ENCODE data around the gene RBMS1. TPM values are rescaled to one million over a fixed set of nuclear protein-coding genes. Genes with fewer than 3 reads are reported as not detected.
A peak's percentile ranks its signal among the peaks of the same experiment; 100 is the strongest.

Gene RBMS1
- total RNA-seq, 1 donor from 2014 or later: 42.2 TPM

DNA sequence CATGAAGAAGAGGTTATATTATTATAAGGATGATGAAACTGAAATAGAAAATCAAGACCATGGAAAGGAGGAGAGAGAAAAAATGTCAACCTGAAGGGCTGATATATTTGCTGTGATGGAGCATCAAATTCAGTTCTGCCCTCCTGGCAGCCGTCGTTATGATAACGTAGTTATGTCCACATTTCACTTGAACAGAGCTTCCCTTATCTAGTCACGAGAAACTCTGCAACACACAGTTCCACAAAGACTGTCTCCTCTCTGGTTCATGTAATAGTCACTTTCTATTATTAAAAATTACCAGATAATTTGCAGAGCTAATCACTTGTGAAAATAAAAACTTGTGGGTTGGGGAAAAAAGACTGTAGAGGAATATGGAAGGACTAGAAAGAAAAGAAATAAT lies 19.5 kb upstream of the RBMS1 start:
- Mint-ChIP-seq H3K36me3 (ENCODE audit: low read depth) (no peaks in the 10 kb centered on the region), H3K4me1 (ENCODE audit: low read depth) (peaks cover 35% of the 10 kb centered on the region), H3K27me3 (ENCODE audit: low read depth) (peaks cover 16% of the 10 kb centered on the region), H3K4me3 (ENCODE audit: low read depth) (no peak overlapping the region), H3K27ac (no peak overlapping the region), H3K9me3 (no peaks in the 10 kb centered on the region)
- intact Hi-C loops (cut with micrococcal nuclease): no loop called here
- no peak for DNase-seq (ENCODE audit: low spot score)

- intact Hi-C loops (cut with micrococcal nuclease): no loop called here
- no peak for DNase-seq (ENCODE audit: low spot score)
- H3K27ac Mint-ChIP-seq: no peak overlapping the region
- H3K36me3 Mint-ChIP-seq (ENCODE audit: low read depth): no peaks in the 10 kb centered on the region
- no peak overlapping the region for H3K4me3 Mint-ChIP-seq (ENCODE audit: low read depth)
- peaks cover 16% of the 10 kb centered on the region for H3K27me3 Mint-ChIP-seq (ENCODE audit: low read depth)
- H3K4me1 Mint-ChIP-seq (ENCODE audit: low read depth): peaks cover 33% of the 10 kb centered on the region
- no peaks in the 10 kb centered on the region for H3K9me3 Mint-ChIP-seq
These were observed 18.9 kb upstream of the RBMS1 start for GRCh38 chr2:160512491-160512890.

GRCh38 chr2:160510617-160511016 lies 17.0 kb upstream of the RBMS1 start:
- Mint-ChIP-seq H3K27me3 (ENCODE audit: low read depth) (peaks cover 18% of the 10 kb centered on the region), H3K36me3 (ENCODE audit: low read depth) (no peaks in the 10 kb centered on the region), H3K9me3 (no peaks in the 10 kb centered on the region), H3K27ac (no peak overlapping the region), H3K4me1 (ENCODE audit: low read depth) (peaks cover 30% of the 10 kb centered on the region), H3K4me3 (ENCODE audit: low read depth) (no peak overlapping the region)
- no peak for DNase-seq (ENCODE audit: low spot score)
- intact Hi-C loops (cut with micrococcal nuclease): no loop called here

GRCh38 chr2:160509016-160509415 lies 15.4 kb upstream of the RBMS1 start:
- Mint-ChIP-seq H3K4me1 (ENCODE audit: low read depth) (peaks cover 24% of the 10 kb centered on the region), H3K36me3 (ENCODE audit: low read depth) (no peaks in the 10 kb centered on the region), H3K27ac (no peak overlapping the region), H3K4me3 (ENCODE audit: low read depth) (no peak overlapping the region), H3K9me3 (no peaks in the 10 kb centered on the region), H3K27me3 (ENCODE audit: low read depth) (peaks cover 17% of the 10 kb centered on the region)
- intact Hi-C loops (cut with micrococcal nuclease): loop anchor here (5.0 to 10.0 kb wide), 2 partner anchors 287 to 656 kb away; partner anchors contain the start of gene TANK
- no peak for DNase-seq (ENCODE audit: low spot score)

- no peaks in the 10 kb centered on the region for H3K36me3 Mint-ChIP-seq (ENCODE audit: low read depth)
- intact Hi-C loops (cut with micrococcal nuclease): loop anchor here (1.0 to 10.0 kb wide), 5 partner anchors 10 to 657 kb away; partner anchors contain the start of gene TANK
- peaks cover 22% of the 10 kb centered on the region for H3K27me3 Mint-ChIP-seq (ENCODE audit: low read depth)
- H3K4me1 Mint-ChIP-seq (ENCODE audit: low read depth): peaks cover 23% of the 10 kb centered on the region
- no peak overlapping the region for H3K4me3 Mint-ChIP-seq (ENCODE audit: low read depth)
- H3K9me3 Mint-ChIP-seq: no peaks in the 10 kb centered on the region
- H3K27ac Mint-ChIP-seq: no peak overlapping the region
- no peak for DNase-seq (ENCODE audit: low spot score)
These were observed 13.9 kb upstream of the RBMS1 start for GRCh38 chr2:160507464-160507863.

GRCh38 chr2:160507046-160507407 lies 13.4 kb upstream of the RBMS1 start:
- H3K27me3 Mint-ChIP-seq (ENCODE audit: low read depth): peaks cover 21% of the 10 kb centered on the region
- H3K9me3 Mint-ChIP-seq: no peaks in the 10 kb centered on the region
- intact Hi-C loops (cut with micrococcal nuclease): loop anchor here (1.0 to 10.0 kb wide), 5 partner anchors 10 to 658 kb away; partner anchors contain the start of gene TANK
- H3K4me1 Mint-ChIP-seq (ENCODE audit: low read depth): peaks cover 19% of the 10 kb centered on the region
- peak overlapping the region; percentile 69 for H3K27ac Mint-ChIP-seq
- no peaks in the 10 kb centered on the region for H3K36me3 Mint-ChIP-seq (ENCODE audit: low read depth)
- peak overlapping the region; percentile 30 for H3K4me3 Mint-ChIP-seq (ENCODE audit: low read depth)
- DNase-seq (ENCODE audit: low spot score): no peak

DNA sequence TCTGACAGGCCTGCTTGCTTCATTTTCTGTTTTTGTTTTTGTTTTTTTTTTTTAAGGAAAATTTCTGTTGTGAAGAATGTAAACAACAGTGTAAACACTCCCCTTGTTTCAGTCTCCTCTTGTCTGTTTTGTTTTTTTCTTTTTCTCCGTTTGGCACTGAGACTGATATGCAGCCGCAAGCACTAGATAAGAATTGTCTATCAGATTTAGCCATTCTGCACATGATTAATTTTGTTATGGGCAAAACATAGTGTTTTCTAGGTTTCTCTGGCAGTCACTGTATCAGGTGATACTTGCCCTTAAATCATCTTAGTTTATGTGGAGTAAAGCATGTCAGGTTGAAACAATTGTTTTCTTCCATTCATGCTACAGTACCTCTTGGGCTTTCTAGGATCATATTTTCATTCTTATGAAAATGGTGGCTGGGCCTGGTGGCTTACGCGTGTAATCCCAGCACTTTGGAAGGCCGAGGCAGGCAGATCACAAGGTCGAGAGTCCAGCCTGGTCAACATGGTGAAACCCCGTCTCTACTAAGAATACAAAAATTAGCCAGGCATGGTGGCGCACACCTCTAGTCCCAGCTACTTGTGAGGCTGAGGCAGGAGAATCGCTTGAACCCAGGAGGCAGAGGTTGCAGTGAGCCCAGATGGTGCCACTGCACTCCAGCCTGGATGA lies 12.9 kb upstream of the RBMS1 start:
- Mint-ChIP-seq H3K4me3 (ENCODE audit: low read depth) (peak overlapping the region; percentile 30), H3K27ac (peak overlapping the region; percentile 42), H3K36me3 (ENCODE audit: low read depth) (no peaks in the 10 kb centered on the region), H3K4me1 (ENCODE audit: low read depth) (peaks cover 21% of the 10 kb centered on the region), H3K9me3 (no peaks in the 10 kb centered on the region), H3K27me3 (ENCODE audit: low read depth) (peaks cover 22% of the 10 kb centered on the region)
- intact Hi-C loops (cut with micrococcal nuclease): loop anchor here (1.0 to 10.0 kb wide), 5 partner anchors 11 to 658 kb away; partner anchors contain the start of gene TANK
- DNase-seq (ENCODE audit: low spot score): no peak

- Mint-ChIP-seq H3K27me3 (ENCODE audit: low read depth) (peaks cover 18% of the 10 kb centered on the region), H3K4me1 (ENCODE audit: low read depth) (peaks cover 21% of the 10 kb centered on the region), H3K9me3 (no peaks in the 10 kb centered on the region), H3K4me3 (ENCODE audit: low read depth) (no peak overlapping the region), H3K36me3 (ENCODE audit: low read depth) (no peaks in the 10 kb centered on the region), H3K27ac (no peak overlapping the region)
- no peak for DNase-seq (ENCODE audit: low spot score)
- intact Hi-C loops (cut with micrococcal nuclease): loop anchor here (5.0 to 10.0 kb wide), 2 partner anchors 283 to 660 kb away; partner anchors contain the start of gene TANK
These were observed 11.6 kb upstream of the RBMS1 start for GRCh38 chr2:160505256-160505655.

DNA sequence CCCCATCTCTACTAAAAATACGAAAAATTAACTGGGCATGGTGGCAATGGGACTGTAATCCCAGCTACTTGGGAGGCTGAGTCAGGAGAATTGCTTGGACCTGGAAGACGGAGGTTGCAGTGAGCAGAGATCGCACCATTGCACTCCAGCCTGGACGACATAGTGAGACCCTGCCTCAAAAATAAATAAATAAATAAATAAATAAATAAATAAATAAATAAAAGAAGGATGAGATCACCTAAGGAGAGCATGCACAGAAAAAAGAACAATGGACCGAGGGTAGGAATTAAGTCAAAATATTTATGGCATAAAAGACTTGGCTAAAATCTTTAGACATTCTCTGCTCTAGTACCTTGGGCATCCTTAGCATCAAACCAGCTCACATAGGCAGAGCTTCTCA lies 8.9 kb upstream of the RBMS1 start:
- H3K36me3 Mint-ChIP-seq (ENCODE audit: low read depth): no peaks in the 10 kb centered on the region
- H3K27ac Mint-ChIP-seq: no peak overlapping the region
- H3K9me3 Mint-ChIP-seq: no peaks in the 10 kb centered on the region
- H3K4me1 Mint-ChIP-seq (ENCODE audit: low read depth): peaks cover 18% of the 10 kb centered on the region
- intact Hi-C loops (cut with micrococcal nuclease): loop anchor here (10.0 kb wide), 1 partner anchor 662 kb away; the partner anchor contains the start of gene TANK
- no peak for DNase-seq (ENCODE audit: low spot score)
- peaks cover 27% of the 10 kb centered on the region for H3K27me3 Mint-ChIP-seq (ENCODE audit: low read depth)
- no peak overlapping the region for H3K4me3 Mint-ChIP-seq (ENCODE audit: low read depth)

GRCh38 chr2:160501370-160501769 lies 7.8 kb upstream of the RBMS1 start:
- intact Hi-C loops (cut with micrococcal nuclease): loop anchor here (10.0 kb wide), 1 partner anchor 663 kb away; the partner anchor contains the start of gene TANK
- DNase-seq (ENCODE audit: low spot score): no peak

DNA sequence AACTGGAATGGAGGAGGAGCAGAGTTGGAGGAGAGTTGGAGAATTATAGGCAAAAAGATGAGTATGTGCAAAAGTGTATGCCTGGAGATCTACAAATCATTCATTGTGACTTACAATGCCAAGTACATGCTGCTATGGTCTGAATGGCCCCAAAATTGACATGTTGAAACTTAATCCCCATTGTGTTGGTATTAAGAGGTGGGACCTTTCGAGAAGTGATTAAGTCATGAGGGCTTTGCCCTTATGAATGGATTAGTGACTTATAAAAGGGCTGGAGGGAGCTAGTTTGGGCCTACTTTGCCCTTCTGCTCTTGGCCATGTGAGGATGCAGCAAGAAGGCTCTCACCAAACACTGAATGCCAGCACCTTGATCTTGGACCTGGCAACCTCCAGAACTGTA lies 6.3 kb upstream of the RBMS1 start:
- intact Hi-C loops (cut with micrococcal nuclease): loop anchor here (10.0 kb wide), 1 partner anchor 665 kb away; the partner anchor contains the start of gene TANK

More at GRCh38 chr2:160501370-160501769, 7.8 kb upstream of the RBMS1 start:
- peaks cover 34% of the 10 kb centered on the region for H3K27me3 Mint-ChIP-seq (ENCODE audit: low read depth)
- no peaks in the 10 kb centered on the region for H3K36me3 Mint-ChIP-seq (ENCODE audit: low read depth)
- H3K4me1 Mint-ChIP-seq (ENCODE audit: low read depth): peaks cover 7% of the 10 kb centered on the region
- no peak overlapping the region for H3K27ac Mint-ChIP-seq
- H3K9me3 Mint-ChIP-seq: no peaks in the 10 kb centered on the region
- H3K4me3 Mint-ChIP-seq (ENCODE audit: low read depth): no peak overlapping the region

GRCh38 chr2:160498137-160498536 lies 4.5 kb upstream of the RBMS1 start:
- Mint-ChIP-seq H3K27me3 (ENCODE audit: low read depth) (peaks cover 37% of the 10 kb centered on the region), H3K4me1 (ENCODE audit: low read depth) (peaks cover 15% of the 10 kb centered on the region)

More for the DNA sequence above, 6.3 kb upstream of the RBMS1 start:
- Mint-ChIP-seq H3K27me3 (ENCODE audit: low read depth) (peaks cover 43% of the 10 kb centered on the region), H3K9me3 (no peaks in the 10 kb centered on the region), H3K4me1 (ENCODE audit: low read depth) (peaks cover 9% of the 10 kb centered on the region), H3K36me3 (ENCODE audit: low read depth) (no peaks in the 10 kb centered on the region), H3K27ac (no peak overlapping the region), H3K4me3 (ENCODE audit: low read depth) (no peak overlapping the region)
- no peak for DNase-seq (ENCODE audit: low spot score)

DNA sequence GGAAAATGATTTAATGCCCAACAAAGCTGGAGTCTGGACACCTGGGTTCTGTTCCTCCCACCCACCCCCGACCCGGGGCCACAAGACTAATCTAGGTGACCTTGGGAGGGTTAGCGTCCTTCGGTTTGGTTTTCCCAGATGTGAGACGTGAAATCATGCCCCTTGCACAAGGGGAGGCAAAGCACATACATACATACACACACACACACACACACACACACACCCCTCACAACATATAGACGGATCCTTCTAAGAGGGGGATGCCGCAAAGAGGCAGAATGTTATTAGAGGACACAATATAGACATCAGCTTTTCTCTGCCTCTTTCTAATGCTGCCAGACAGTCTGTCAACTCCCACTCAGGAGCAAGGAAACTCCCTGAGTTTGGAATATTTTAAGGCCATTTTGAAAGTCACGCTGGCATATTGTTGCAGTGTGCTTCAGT lies 616 bp upstream of the RBMS1 start:
- Mint-ChIP-seq H3K4me1 (ENCODE audit: low read depth) (peaks cover 38% of the 10 kb centered on the region), H3K9me3 (no peaks in the 10 kb centered on the region), H3K27me3 (ENCODE audit: low read depth) (peaks cover 30% of the 10 kb centered on the region), H3K4me3 (ENCODE audit: low read depth) (peak overlapping the region; percentile 93), H3K27ac (no peak overlapping the region), H3K36me3 (ENCODE audit: low read depth) (peaks cover 2% of the 10 kb centered on the region)
- intact Hi-C loops (cut with micrococcal nuclease): loop anchor here (5.0 kb wide), 3 partner anchors 162 to 583 kb away; no protein-coding TSS in a partner anchor
- DNase-seq (ENCODE audit: low spot score): no peak

More at GRCh38 chr2:160498137-160498536, 4.5 kb upstream of the RBMS1 start:
- Mint-ChIP-seq H3K36me3 (ENCODE audit: low read depth) (no peaks in the 10 kb centered on the region), H3K4me3 (ENCODE audit: low read depth) (no peak overlapping the region), H3K9me3 (no peaks in the 10 kb centered on the region), H3K27ac (no peak overlapping the region)
- no peak for DNase-seq (ENCODE audit: low spot score)
- intact Hi-C loops (cut with micrococcal nuclease): no loop called here
